ENCODE data around the gene FREM3. TPM values are rescaled to one million over a fixed set of nuclear protein-coding genes. Genes with fewer than 3 reads are reported as not detected.

FREM3 gene
- total and polyA plus RNA-seq, 2 of the 8 experiments (the other 6 are each of a cell fraction or from before 2014, with no cell fraction given): 0.03 to 0.11 TPM

GRCh38 chr4:143575331-143575730 lies 125.1 kb downstream of the FREM3 start:
- Histone ChIP-seq H4K5ac (ENCODE audit: insufficient read length, low read depth, low read length) (no peak overlapping the region), H3K4me2 (ENCODE audit: insufficient read depth in 1 of 2, low read depth in 2 of 2, low read length in 2 of 2) (no peak overlapping the region), H2BK120ac (replicated peaks; ENCODE audit: low read depth, low read length) (no peak overlapping the region), H3K4me3 (ENCODE audit: extremely low read depth in 1 of 4, insufficient read depth in 2 of 4, low read depth in 3 of 4, low read length in 4 of 4) (no peak overlapping the region), H3K79me1 (ENCODE audit: low read depth, low read length) (no peaks in the 10 kb centered on the region), H2BK15ac (ENCODE audit: low read length) (no peak overlapping the region), H3K23ac (ENCODE audit: insufficient read length) (no peak overlapping the region), H3K9me3 (ENCODE audit: insufficient read depth in 2 of 2, low read depth in 1 of 2, low read length in 1 of 2) (no peaks in the 10 kb centered on the region), H3K4ac (replicated peaks; ENCODE audit: insufficient read length, low read depth, low read length) (no peak overlapping the region), H2BK12ac (ENCODE audit: low read depth, low read length) (no peak overlapping the region), H4K91ac (replicated peaks; ENCODE audit: insufficient read length, low read length) (no peak overlapping the region), H2AFZ (ENCODE audit: low read length) (no peak overlapping the region), H2BK20ac (ENCODE audit: low read length) (no peak overlapping the region), H2BK5ac (ENCODE audit: low read depth, low read length) (no peak overlapping the region), H3K56ac (replicated peaks; ENCODE audit: insufficient read length, low read depth, low read length) (no peak overlapping the region), H3K4me1 (replicated peaks in 1 of 4; ENCODE audit: control insufficient read depth in 3 of 4, insufficient read depth in 4 of 4, low read length in 3 of 4) (no peaks in the 10 kb centered on the region), H3K27ac (ENCODE audit: low read depth, low read length) (no peak overlapping the region), H4K20me1 (replicated peaks in 1 of 2; ENCODE audit: control insufficient read depth in 1 of 2, insufficient read depth in 2 of 2, low read length in 2 of 2) (no peaks in the 10 kb centered on the region), H3K36me3 (ENCODE audit: control insufficient read depth in 2 of 4, insufficient read depth in 4 of 4, low read length in 3 of 4) (no peaks in the 10 kb centered on the region), H3K9ac (replicated peaks in 1 of 4; ENCODE audit: extremely low read depth in 1 of 4, low read depth in 3 of 4, low read length in 3 of 4) (no peak overlapping the region), H3K14ac (ENCODE audit: insufficient read length) (no peak overlapping the region), H4K8ac (ENCODE audit: extremely low read depth, insufficient read depth, low read length) (no peak overlapping the region), H3K79me2 (ENCODE audit: control insufficient read depth in 1 of 2, insufficient read depth in 2 of 2, low read length in 2 of 2) (no peaks in the 10 kb centered on the region), H3K18ac (ENCODE audit: extremely low read depth, low read length) (no peak overlapping the region), H3K27me3 (replicated peaks in 1 of 4; ENCODE audit: control insufficient read depth in 3 of 4, extremely low read depth in 1 of 4, insufficient read depth in 3 of 4, low read length in 3 of 4) (no peaks in the 10 kb centered on the region), H3K23me2 (ENCODE audit: low read depth, low read length) (no peaks in the 10 kb centered on the region), H2AK5ac (ENCODE audit: low read depth, low read length) (no peak overlapping the region)
- no peak for TF ChIP-seq CEBPB (IDR thresholded peaks at IDR 0.05; ENCODE audit: low read depth, low read length)
- no peak for TF ChIP-seq PHF8 (conservative IDR thresholded peaks at IDR 0.05; ENCODE audit: low read depth, low read length)
- no peak for TF ChIP-seq ATF3 (IDR thresholded peaks at IDR 0.05; ENCODE audit: insufficient read depth, low read depth, low read length)
- TF ChIP-seq BRCA1 (IDR thresholded peaks at IDR 0.05; ENCODE audit: low read depth, low read length): no peak
- no peak for TF ChIP-seq CBX8 (IDR thresholded peaks at IDR 0.05; ENCODE audit: borderline replicate concordance, low read depth, low read length)
- TF ChIP-seq JUND (IDR thresholded peaks at IDR 0.05; ENCODE audit: low read length): no peak
- TF ChIP-seq EZH2 (IDR thresholded peaks at IDR 0.05; ENCODE audit: low read depth, low read length, severe bottlenecking): no peak
- no peak for TF ChIP-seq TAF1 (IDR thresholded peaks at IDR 0.05; ENCODE audit: low read depth, low read length)
- no peak for TF ChIP-seq SP2 (IDR thresholded peaks at IDR 0.05; ENCODE audit: low read length)
- TF ChIP-seq POLR2AphosphoS5 (IDR thresholded peaks at IDR 0.05; ENCODE audit: low read depth, low read length): no peak
- TF ChIP-seq HDAC6 (IDR thresholded peaks at IDR 0.05; ENCODE audit: low read depth, low read length): no peak
- TF ChIP-seq SRF (IDR thresholded peaks at IDR 0.05; ENCODE audit: low read depth, low read length): no peak
- TF ChIP-seq E2F6 (IDR thresholded peaks at IDR 0.05): no peak
- TF ChIP-seq TCF12 (IDR thresholded peaks at IDR 0.05; ENCODE audit: low read depth, low read length): no peak
- TF ChIP-seq NANOG (IDR thresholded peaks at IDR 0.05; ENCODE audit: insufficient read depth, low read depth, low read length, poor library complexity, severe bottlenecking): no peak
- ChIA-PET POLR2A (ENCODE audit: partially characterized antibody) (interaction anchor here (0.9 kb wide), 1 partner anchor 16 kb away, joined by 3 read pairs; no protein-coding TSS in a partner anchor), CTCF (ENCODE audit: partially characterized antibody) (interaction anchor here (0.8 to 1.0 kb wide), 2 partner anchors 15 to 25 kb away, joined by 3 to 4 read pairs; no protein-coding TSS in a partner anchor)
- DNase-seq (ENCODE audit: low read depth in 1 of 2, low spot score in 2 of 2) (no peak), FAIRE-seq (no peak)
